HEK293 (cell line): ENCODE results near the gene CRK.

ENCODE experiments used
- CTCF ChIA-PET: fragments of 350-600 bp; formaldehyde crosslinking; extraction: SDS; loops from one replicate; lab custom pipeline; 2021; ENCODE audit warnings: antibody characterized with exemption; lab: Yijun Ruan, JAX
- POLR2A ChIA-PET: fragments of 300-600 bp; formaldehyde crosslinking; extraction: SDS; loops from one replicate; lab custom pipeline; 2020; ENCODE audit warnings: antibody characterized with exemption, inconsistent platforms; lab: Yijun Ruan, JAX
- H3K27ac ChIP-seq: fragments of 200-500 bp; sonication (Bioruptor generic); 2 replicates; pipeline ENCODE4 v1.5.1; 2014; ENCODE audit warnings: low read depth, low read length, control low read depth, inconsistent platforms; ENCODE audit errors: extremely low read depth
- H3K36me3 ChIP-seq, 2 experiments: fragments of 200-500 bp in 1 of 2; sonication (Bioruptor generic) in 1 of 2; 1 replicate in 1 of 2; 2 replicates in 1 of 2; pipeline ENCODE4 v1.5.1; 2014 to 2017; ENCODE audit warnings: inconsistent platforms in 2 of 2, low read length in 2 of 2; ENCODE audit not compliant: control insufficient read depth in 2 of 2, insufficient read depth in 1 of 2
- H3K4me1 ChIP-seq: fragments of 200-500 bp; sonication (Bioruptor generic); 2 replicates; pipeline ENCODE4 v1.5.1; 2014; ENCODE audit warnings: mild to moderate bottlenecking, low read length, inconsistent platforms; ENCODE audit not compliant: control insufficient read depth, insufficient read depth
- H3K4me3 ChIP-seq: 2 replicates; pipeline ENCODE4 v1.5.1; 2011; ENCODE audit warnings: low read depth, mild to moderate bottlenecking, control low read depth, low read length, moderate library complexity
- H3K9me3 ChIP-seq: fragments of 200-500 bp; sonication (Bioruptor generic); 2 replicates; pipeline ENCODE4 v1.5.1; 2014; ENCODE audit warnings: low read depth, low read length, inconsistent platforms; ENCODE audit not compliant: control insufficient read depth, insufficient read depth
- BCL11A ChIP-seq: fragments of 450-650 bp; formaldehyde crosslinking; IDR thresholded peaks from 2 replicates; pipeline ENCODE4 v1.5.1; 2016; ENCODE audit warnings: low read depth, missing biosample characterization, missing genetic modification characterization
- OVOL3 ChIP-seq: fragments of 450-650 bp; formaldehyde crosslinking; IDR thresholded peaks from 2 replicates; pipeline ENCODE4 v1.5.1; 2016; ENCODE audit warnings: missing biosample characterization, missing genetic modification characterization
- ZBTB1 ChIP-seq: fragments of 450-650 bp; formaldehyde crosslinking; IDR thresholded peaks from 2 replicates; pipeline ENCODE4 v1.5.1; 2016; ENCODE audit warnings: missing biosample characterization, missing genetic modification characterization
- ZBTB48 ChIP-seq: fragments of 450-650 bp; formaldehyde crosslinking; IDR thresholded peaks from 2 replicates; pipeline ENCODE4 v1.5.1; 2016; ENCODE audit warnings: missing biosample characterization, missing genetic modification characterization
- ZFP41 ChIP-seq: fragments of 450-650 bp; formaldehyde crosslinking; IDR thresholded peaks from 2 replicates; pipeline ENCODE4 v1.5.1; 2016; ENCODE audit warnings: missing biosample characterization, missing genetic modification characterization, borderline replicate concordance
- ZNF169 ChIP-seq: fragments of 450-650 bp; formaldehyde crosslinking; IDR thresholded peaks from 2 replicates; pipeline ENCODE4 v1.5.1; 2016; ENCODE audit warnings: missing biosample characterization, missing genetic modification characterization
- ZNF175 ChIP-seq: fragments of 450-650 bp; formaldehyde crosslinking; IDR thresholded peaks from 2 replicates; pipeline ENCODE4 v1.5.1; 2016; ENCODE audit warnings: missing biosample characterization, missing genetic modification characterization
- ZNF202 ChIP-seq: fragments of 450-650 bp; formaldehyde crosslinking; IDR thresholded peaks from 2 replicates; pipeline ENCODE4 v1.5.1; 2016; ENCODE audit warnings: missing biosample characterization, missing genetic modification characterization, borderline replicate concordance
- ZNF26 ChIP-seq: fragments of 450-650 bp; formaldehyde crosslinking; IDR thresholded peaks from 2 replicates; pipeline ENCODE4 v1.5.1; 2016; ENCODE audit warnings: missing biosample characterization, missing genetic modification characterization
- ZNF266 ChIP-seq: fragments of 450-650 bp; formaldehyde crosslinking; IDR thresholded peaks from 2 replicates; pipeline ENCODE4 v1.5.1; 2016; ENCODE audit warnings: missing biosample characterization, missing genetic modification characterization, low read depth
- ZNF341 ChIP-seq: fragments of 450-650 bp; formaldehyde crosslinking; IDR thresholded peaks from 2 replicates; pipeline ENCODE4; 2016; ENCODE audit warnings: low read depth, missing biosample characterization, missing genetic modification characterization
- ZNF473 ChIP-seq: fragments of 450-650 bp; formaldehyde crosslinking; IDR thresholded peaks from 2 replicates; pipeline ENCODE4 v1.5.1; 2017; ENCODE audit warnings: missing biosample characterization, missing genetic modification characterization
- ZNF514 ChIP-seq: fragments of 450-650 bp; formaldehyde crosslinking; IDR thresholded peaks from 2 replicates; pipeline ENCODE4 v1.5.1; 2016; ENCODE audit warnings: missing biosample characterization, missing genetic modification characterization
- ZNF518A ChIP-seq: fragments of 450-650 bp; formaldehyde crosslinking; conservative IDR thresholded peaks from 2 replicates; pipeline ENCODE4 v1.5.1; 2016; ENCODE audit warnings: low read depth, missing biosample characterization, missing genetic modification characterization
- ZNF639 ChIP-seq: fragments of 450-650 bp; formaldehyde crosslinking; IDR thresholded peaks from 2 replicates; pipeline ENCODE4 v1.5.1; 2016; ENCODE audit warnings: missing biosample characterization, missing genetic modification characterization
- ZNF843 ChIP-seq: fragments of 450-650 bp; formaldehyde crosslinking; IDR thresholded peaks from 2 replicates; pipeline ENCODE4 v1.5.1; 2016; ENCODE audit warnings: missing biosample characterization, missing genetic modification characterization

Gene CRK

GRCh38 chr17:1505586-1505985 lies 49.6 kb upstream of the CRK start:
- H3K4me1 ChIP-seq = no peaks in the 10 kb centered on the region
- ChIA-PET CTCF (interaction anchor here (0.6 to 1.3 kb wide), 3 partner anchors 9 to 196 kb away, joined by 3 to 4 read pairs (median 3); no protein-coding TSS in a partner anchor), POLR2A (interaction anchor here (0.6 to 1.5 kb wide), 5 partner anchors 10 to 118 kb away, joined by 3 to 8 read pairs (median 4); partner anchors contain the start of gene INPP5K)
- H3K27ac ChIP-seq = no peak overlapping the region
- H3K36me3 ChIP-seq = peaks cover 2 to 50% of the 10 kb centered on the region in 2 experiments; a peak in 1 of 3 replicates
- no peaks in the 10 kb centered on the region for H3K9me3 ChIP-seq
- TF ChIP-seq ZNF266 = no peak
- H3K4me3 ChIP-seq = no peak overlapping the region

DNA sequence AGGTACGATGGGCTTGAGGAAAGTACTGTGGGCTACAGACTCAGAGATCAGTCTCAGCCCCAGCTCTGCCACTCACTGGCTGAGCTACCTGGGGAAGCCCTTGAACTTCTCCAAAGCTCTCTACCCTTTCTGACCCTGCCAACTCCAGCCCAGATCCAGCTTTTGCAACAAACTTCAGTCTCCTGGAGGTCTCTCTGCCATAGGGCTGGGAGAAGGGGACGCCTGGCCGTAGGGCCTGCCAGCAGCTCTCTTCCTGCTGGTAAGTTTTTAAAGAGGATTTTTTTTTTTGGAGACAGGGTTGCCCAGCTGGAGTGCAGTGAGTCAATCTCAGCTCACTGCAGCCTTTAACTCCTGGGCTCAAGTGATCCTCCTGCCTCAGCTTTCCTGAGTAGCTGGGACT lies 48.8 kb upstream of the CRK start:
- CTCF ChIA-PET = interaction anchor here (0.6 to 1.3 kb wide), 3 partner anchors 8 to 69 kb away, joined by 3 to 4 read pairs (median 3); partner anchors contain the start of gene INPP5K
- H3K9me3 ChIP-seq = no peaks in the 10 kb centered on the region
- POLR2A ChIA-PET = interaction anchor here (0.6 to 1.5 kb wide), 4 partner anchors 9 to 117 kb away, joined by 3 to 8 read pairs (median 4); partner anchors contain the start of gene INPP5K
- peaks cover 0 to 47% of the 10 kb centered on the region in 2 experiments; a peak in 1 of 3 replicates for H3K36me3 ChIP-seq
- TF ChIP-seq ZNF169 (tag by site-specific recombination) = no peak
- TF ChIP-seq ZNF514 (tag by site-specific recombination) = no peak
- no peak for TF ChIP-seq ZNF26 (tag by site-specific recombination)
- no peak for TF ChIP-seq ZNF639 (tag by site-specific recombination)
- TF ChIP-seq ZNF175 (tag by site-specific recombination) = no peak
- TF ChIP-seq ZBTB48 (tag by site-specific recombination) = no peak
- TF ChIP-seq ZNF473 (tag by site-specific recombination) = no peak
- TF ChIP-seq ZFP41 (tag by site-specific recombination) = no peak
- TF ChIP-seq ZNF341 (tag by site-specific recombination) = no peak
- no peak for TF ChIP-seq ZNF843 (tag by site-specific recombination)
- no peak for TF ChIP-seq BCL11A (tag by site-specific recombination)
- no peaks in the 10 kb centered on the region for H3K4me1 ChIP-seq
- no peak overlapping the region for H3K27ac ChIP-seq
- no peak overlapping the region for H3K4me3 ChIP-seq

DNA sequence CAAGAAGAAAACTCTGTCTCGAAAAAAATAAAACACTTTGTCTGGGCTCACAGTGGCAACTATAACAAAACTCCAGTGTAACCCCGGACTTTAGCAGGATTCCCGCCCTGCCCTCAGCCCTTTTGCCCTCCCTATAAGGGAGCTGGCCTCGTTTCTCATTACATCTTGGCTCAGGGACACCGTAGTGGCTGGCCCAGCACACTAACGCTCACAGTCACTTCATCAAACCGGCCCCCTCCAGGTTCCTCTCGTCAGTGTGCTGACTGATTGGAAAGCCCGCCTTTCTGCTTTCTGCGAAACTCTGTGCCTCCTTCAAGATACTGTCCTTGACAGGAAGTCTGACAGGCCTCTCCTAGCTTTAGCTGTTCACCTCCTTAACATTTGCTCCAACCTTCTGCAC lies 47.7 kb upstream of the CRK start:
- no peak overlapping the region for H3K27ac ChIP-seq
- H3K9me3 ChIP-seq = no peaks in the 10 kb centered on the region
- TF ChIP-seq ZBTB1 (tag by site-specific recombination) (no peak), ZNF202 (tag by site-specific recombination) (no peak), OVOL3 (tag by site-specific recombination) (no peak), ZNF518A (tag by site-specific recombination) (no peak)
- CTCF ChIA-PET = interaction anchor here (1.1 kb wide), 1 partner anchor 8 kb away, joined by 3 read pairs; no protein-coding TSS in a partner anchor
- POLR2A ChIA-PET = no interaction called here
- H3K4me3 ChIP-seq = no peak overlapping the region
- peaks cover 0 to 43% of the 10 kb centered on the region in 2 experiments; a peak in 1 of 3 replicates for H3K36me3 ChIP-seq
- H3K4me1 ChIP-seq = no peaks in the 10 kb centered on the region
